Stimulated activated CD4-positive, alpha-beta T cell treated with anti-CD3 and anti-CD28 coated beads, TNF-alpha, amount 100 ng/mL, for 4 hours (primary cell): ENCODE results near the gene GABRQ.
"Not testable (repeated sequence)": the region's sequence is repeated elsewhere in the genome, so short reads cannot be mapped to it uniquely, and the experiment has no call there.

ENCODE experiments used
- DNase-seq, 3 experiments: peaks; one replicate each; pipeline ENCODE4 v3.0.0-alpha.2; 2020; ENCODE audit warnings: low read depth in 3 of 3

Gene GABRQ

DNA sequence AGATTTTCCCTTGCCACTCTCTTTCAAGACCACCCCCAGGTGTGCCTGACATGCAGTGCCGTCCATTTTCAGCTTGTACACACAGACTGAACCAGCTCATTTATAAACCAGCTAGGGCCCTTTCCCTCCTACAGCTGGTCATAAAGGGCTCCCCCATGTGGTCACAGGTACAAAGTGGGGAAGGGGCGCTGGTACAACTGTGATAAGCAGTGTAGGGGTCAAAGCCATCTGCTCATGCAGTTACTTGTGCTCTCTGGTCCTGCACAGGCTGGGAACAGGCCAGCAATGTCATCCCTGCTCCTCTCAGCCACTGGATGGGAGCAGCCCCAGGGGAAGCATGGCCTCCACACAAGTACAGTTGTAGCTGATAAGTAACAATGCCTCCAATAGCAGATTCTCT lies 20.6 kb downstream of the GABRQ start:
- no peak for DNase-seq

DNA sequence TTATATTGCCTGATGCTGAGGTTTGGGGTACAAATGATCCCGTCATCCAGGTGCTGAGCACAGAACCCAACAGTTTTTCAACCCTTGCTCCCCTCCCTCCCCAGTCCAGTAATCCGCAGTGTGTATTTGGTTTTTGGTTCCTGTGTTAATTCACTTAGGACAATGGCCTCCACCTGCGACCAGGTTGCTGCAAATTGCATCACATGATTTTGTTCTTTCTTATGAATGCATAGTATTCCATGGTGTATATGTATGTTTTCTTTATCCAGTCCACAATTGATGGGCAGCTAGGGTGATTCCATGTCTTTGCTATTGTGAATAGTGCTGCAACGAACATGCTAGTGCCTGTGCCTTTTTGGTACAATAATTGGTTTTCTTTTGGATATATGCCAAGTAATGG lies 25.4 kb downstream of the GABRQ start:
- no peak for DNase-seq

DNA sequence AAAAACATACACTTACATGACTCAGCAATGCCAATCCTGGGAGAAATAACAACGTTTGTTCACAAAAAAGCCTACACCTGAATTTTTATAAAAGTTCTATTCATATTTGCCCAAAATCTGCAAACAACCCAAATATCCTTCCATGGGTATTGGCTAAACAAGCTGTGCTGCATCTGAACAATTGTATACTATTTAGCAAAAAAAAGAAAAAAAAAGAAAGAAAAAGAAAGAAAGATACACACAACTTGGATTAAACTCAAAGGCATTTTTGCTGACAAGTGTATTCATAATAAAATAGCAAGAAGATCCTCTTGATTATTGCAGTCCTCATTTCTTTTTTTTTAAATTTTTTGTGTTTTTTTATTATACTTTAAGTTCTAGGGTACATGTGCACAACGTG lies 36.4 kb downstream of the GABRQ start:
- DNase-seq = no peak

DNA sequence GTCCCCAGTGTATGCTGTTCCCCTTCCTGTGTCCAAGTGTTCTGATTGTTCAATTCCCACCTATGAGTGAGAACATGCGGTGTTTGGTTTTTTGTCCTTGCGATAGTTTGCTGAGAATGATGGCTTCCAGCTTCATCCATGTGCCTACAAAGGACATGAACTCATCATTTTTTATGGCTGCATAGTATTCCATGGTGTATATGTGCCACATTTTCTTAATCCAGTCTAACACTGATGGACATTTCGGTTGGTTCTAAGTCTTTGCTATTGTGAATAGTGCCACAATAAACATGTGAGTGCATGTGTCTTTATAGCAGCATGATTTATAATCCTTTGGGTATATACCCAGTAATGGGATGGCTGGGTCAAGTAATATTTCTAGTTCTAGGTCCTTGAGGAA lies 37.0 kb downstream of the GABRQ start:
- DNase-seq = not testable (repeated sequence)

DNA sequence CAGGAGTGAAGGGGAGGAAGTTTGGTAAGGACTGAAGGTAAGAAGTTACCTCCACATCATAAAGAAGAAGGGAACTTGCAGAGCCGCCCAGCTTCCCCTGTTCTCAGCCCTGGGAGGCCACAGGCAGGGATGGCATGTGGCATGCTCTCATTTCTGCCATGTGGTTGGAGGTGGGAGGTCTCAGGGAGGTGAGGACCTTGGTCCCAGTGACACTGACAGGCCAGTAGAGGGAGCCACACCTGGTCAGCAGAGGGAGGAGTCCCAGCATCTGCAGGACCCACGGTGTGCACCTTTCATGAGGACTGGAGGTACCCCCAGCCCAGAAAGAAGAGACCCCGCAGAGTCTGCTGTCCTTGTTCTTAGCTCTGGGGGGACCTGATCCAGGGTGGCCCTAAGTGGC lies 43.3 kb downstream of the GABRQ start:
- DNase-seq = not testable (repeated sequence)

- not testable (repeated sequence) for DNase-seq
Measured at GRCh38 chrX:152697952-152698931, 60.5 kb downstream of the GABRQ start, which contains the start of gene MAGEA3. TSS of gene MAGEA3 (plus strand) at chrX:152698794. CDS start at chrX:152700833, 2,039 bp downstream.

DNA sequence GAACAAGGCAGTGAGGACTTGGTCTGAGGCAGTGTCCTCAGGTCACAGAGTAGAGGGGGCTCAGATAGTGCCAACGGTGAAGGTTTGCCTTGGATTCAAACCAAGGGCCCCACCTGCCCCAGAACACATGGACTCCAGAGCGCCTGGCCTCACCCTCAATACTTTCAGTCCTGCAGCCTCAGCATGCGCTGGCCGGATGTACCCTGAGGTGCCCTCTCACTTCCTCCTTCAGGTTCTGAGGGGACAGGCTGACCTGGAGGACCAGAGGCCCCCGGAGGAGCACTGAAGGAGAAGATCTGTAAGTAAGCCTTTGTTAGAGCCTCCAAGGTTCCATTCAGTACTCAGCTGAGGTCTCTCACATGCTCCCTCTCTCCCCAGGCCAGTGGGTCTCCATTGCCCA lies 62.7 kb downstream of the GABRQ start:
- not testable (repeated sequence) for DNase-seq

- DNase-seq = not testable (repeated sequence)
Measured at GRCh38 chrX:152706500-152706899, 68.8 kb downstream of the GABRQ start.
